GM23338 (cell line): ENCODE measurements around the gene GFPT2. TPM values are rescaled to one million over a fixed set of nuclear protein-coding genes. Genes with fewer than 3 reads are reported as not detected.
A peak's percentile ranks its signal among the peaks of the same experiment; 100 is the strongest.

ENCODE experiments used
- ATAC-seq: fragments of 200-7000 bp; cut with Tn5 transposase; 3 replicates; pipeline ENCODE4 v1.9.1; 2020
- DNase-seq: peaks from one replicate; pipeline ENCODE4 v3.0.0-alpha.2; 2015; ENCODE audit warnings: low spot score
- H2AFZ ChIP-seq: fragments of 200-600 bp; sonication (generic); 2 replicates; pipeline ENCODE4 v1.8.0; 2016; ENCODE audit warnings: antibody characterized with exemption, mild to moderate bottlenecking, moderate library complexity
- H3F3A ChIP-seq: fragments of 200-600 bp; sonication (generic); replicated peaks from 2 replicates; pipeline ENCODE4 v1.8.0; 2017; ENCODE audit warnings: antibody characterized with exemption, mixed run types, low read depth
- H3K27ac ChIP-seq: fragments of 200-600 bp; sonication (generic); 2 replicates; pipeline ENCODE4 v1.6.1; 2016; ENCODE audit warnings: low read depth
- H3K27me3 ChIP-seq: fragments of 200-600 bp; sonication (generic); 2 replicates; pipeline ENCODE4 v1.8.0; 2016; ENCODE audit warnings: mild to moderate bottlenecking, mixed run types, moderate library complexity; ENCODE audit not compliant: insufficient read depth
- H3K36me3 ChIP-seq: fragments of 200-600 bp; sonication (generic); 2 replicates; pipeline ENCODE4 v1.8.0; 2016; ENCODE audit warnings: mild to moderate bottlenecking; ENCODE audit not compliant: insufficient read depth
- H3K4me1 ChIP-seq: fragments of 200-600 bp; sonication (generic); 2 replicates; pipeline ENCODE4 v1.8.0; 2016; ENCODE audit warnings: mild to moderate bottlenecking, moderate library complexity; ENCODE audit not compliant: insufficient read depth
- H3K4me2 ChIP-seq: fragments of 200-600 bp; sonication (generic); 2 replicates; pipeline ENCODE4 v1.7.1; 2017; ENCODE audit warnings: mixed run types
- H3K4me3 ChIP-seq: fragments of 200-600 bp; sonication (generic); 2 replicates; pipeline ENCODE4 v1.6.1; 2016; ENCODE audit warnings: mixed run types
- H3K79me2 ChIP-seq: fragments of 200-600 bp; sonication (generic); replicated peaks from 2 replicates; pipeline ENCODE4 v1.8.0; 2017; ENCODE audit warnings: mild to moderate bottlenecking; ENCODE audit not compliant: insufficient read depth
- H3K9me2 ChIP-seq: fragments of 200-600 bp; sonication (generic); 2 replicates; pipeline ENCODE4 v1.8.0; 2017; ENCODE audit not compliant: insufficient read depth
- H4K20me1 ChIP-seq: fragments of 200-600 bp; sonication (generic); replicated peaks from 2 replicates; pipeline ENCODE4 v1.8.0; 2017; ENCODE audit warnings: mild to moderate bottlenecking; ENCODE audit not compliant: insufficient read depth
- H3K27ac Mint-ChIP-seq: 2 replicates; pipeline ENCODE4 v1.8.0; 2020; ENCODE audit warnings: inconsistent platforms, mild to moderate bottlenecking, moderate library complexity, mixed read lengths
- H3K27me3 Mint-ChIP-seq: 3 replicates; pipeline ENCODE4 v1.8.0; 2022; ENCODE audit warnings: low read depth, mild to moderate bottlenecking, moderate library complexity, mixed read lengths, inconsistent platforms; ENCODE audit not compliant: insufficient read depth, poor library complexity
- H3K36me3 Mint-ChIP-seq: 3 replicates; pipeline ENCODE4 v1.8.0; 2021; ENCODE audit warnings: low read depth, mild to moderate bottlenecking, inconsistent platforms, moderate library complexity, mixed read lengths
- H3K4me1 Mint-ChIP-seq: 3 replicates; pipeline ENCODE4 v1.8.0; 2020; ENCODE audit warnings: mild to moderate bottlenecking, inconsistent platforms, mixed read lengths
- H3K4me3 Mint-ChIP-seq: 3 replicates; pipeline ENCODE4 v1.8.0; 2021; ENCODE audit warnings: moderate library complexity, mild to moderate bottlenecking, inconsistent platforms, mixed read lengths
- H3K9me3 Mint-ChIP-seq: 3 replicates; pipeline ENCODE4 v1.8.0; 2020; ENCODE audit warnings: moderate library complexity, mild to moderate bottlenecking, inconsistent platforms, mixed read lengths
- CREB1 ChIP-seq: fragments of 250-450 bp; sonication (Bioruptor Pico); IDR thresholded peaks from 2 replicates; pipeline ENCODE4 v1.5.0; 2020; ENCODE audit warnings: low read depth, mild to moderate bottlenecking, moderate library complexity
- CTCF ChIP-seq, 2 experiments: fragments of 200-600 bp in 1 of 2; sonication (generic) in 1 of 2; conservative IDR thresholded peaks; 2 replicates each; pipeline versions ENCODE4 v1.5.1 to v1.6.1; 2016 to 2017; ENCODE audit warnings: antibody characterized with exemption in 2 of 2, low read depth in 2 of 2, mild to moderate bottlenecking in 2 of 2, moderate library complexity in 1 of 2
- ETS1 ChIP-seq: IDR thresholded peaks from 2 replicates; pipeline ENCODE4 v1.6.1; 2016; ENCODE audit warnings: antibody characterized with exemption
- EZH2 ChIP-seq: fragments of 200-600 bp; sonication (generic); IDR thresholded peaks from one replicate; pipeline ENCODE4 v1.8.0; 2017; ENCODE audit warnings: antibody characterized with exemption, mild to moderate bottlenecking, low read depth; ENCODE audit not compliant: unreplicated experiment
- EZH2phosphoT487 ChIP-seq: fragments of 200-600 bp; sonication (generic); IDR thresholded peaks from one replicate; pipeline ENCODE4 v1.8.1; 2018; ENCODE audit warnings: antibody characterized with exemption; ENCODE audit not compliant: unreplicated experiment
- NANOG ChIP-seq: IDR thresholded peaks from 2 replicates; pipeline ENCODE4 v1.6.1; 2016; ENCODE audit warnings: antibody characterized with exemption, borderline replicate concordance
- POLR2AphosphoS5 ChIP-seq: IDR thresholded peaks from 2 replicates; pipeline ENCODE4 v1.6.1; 2016; ENCODE audit warnings: antibody characterized with exemption, low read depth
- polyA plus RNA-seq: library from polyadenylated mRNA; unstranded; fragments of >200 nt; fragmentation: Nextera tagmentation; extraction: Ambion mirVana; gene quantifications from 2 replicates; pipeline ENCODE4 v1.2.1, GENCODE V29; 2016
- total RNA-seq: library from RNA; depleted of rRNA; stranded (reverse); fragments of >200 nt; shearing (Covaris generic); gene quantifications from 2 replicates; pipeline ENCODE4 v1.2.3, GENCODE V29; 2014

The GFPT2 gene
- total and polyA plus RNA-seq, 2 experiments from 2014 or later, result 82.6 to 120 TPM

GRCh38 chr5:180291234-180291940 is 61.7 kb downstream of the GFPT2 start:
- TF ChIP-seq NANOG (no peak), POLR2AphosphoS5 (no peak), EZH2 (no peak), CREB1 (no peak), EZH2phosphoT487 (no peak), CTCF (conservative IDR thresholded peaks at IDR 0.05; ENCODE audit: low read depth in 2 of 2) (0 out of 4 replicates have a peak, but pooled peaks of 1 of the 2 experiments have one; percentile 25)
- Mint-ChIP-seq H3K9me3 (peaks cover 9% of the 10 kb centered on the region), H3K27me3 (peaks cover 15% of the 10 kb centered on the region), H3K4me3 (peak overlapping the region; percentile 80), H3K4me1 (peaks cover 58% of the 10 kb centered on the region), H3K27ac (0 out of 2 replicates have a peak overlapping the region, but pooled peaks have one; percentile 16), H3K36me3 (peaks cover 44% of the 10 kb centered on the region)
- Histone ChIP-seq H3K4me1 (peaks cover 38% of the 10 kb centered on the region), H3K9me2 (no peaks in the 10 kb centered on the region), H3K27ac (no peak overlapping the region), H3K36me3 (no peaks in the 10 kb centered on the region), H4K20me1 (peaks cover 31% of the 10 kb centered on the region), H3K27me3 (no peaks in the 10 kb centered on the region), H3F3A (peaks cover 8% of the 10 kb centered on the region; the same call in 1 of the 2 replicates), H3K79me2 (peaks cover 54% of the 10 kb centered on the region), H3K4me3 (peak overlapping the region; percentile 79), H3K4me2 (peak overlapping the region; percentile 90), H2AFZ (no peak overlapping the region)
- DNase-seq (peak; percentile 51), ATAC-seq (peak; percentile 12)

- H3K27ac ChIP-seq, result no peak overlapping the region
- H3K4me3 ChIP-seq, result peak overlapping the region; percentile 79
- H3K36me3 Mint-ChIP-seq, result peaks cover 39% of the 10 kb centered on the region
- peaks cover 38% of the 10 kb centered on the region for H3K4me1 ChIP-seq
- peaks cover 9% of the 10 kb centered on the region for H3K9me3 Mint-ChIP-seq
- H3K27me3 ChIP-seq, result no peaks in the 10 kb centered on the region
- 0 out of 2 replicates have a peak overlapping the region, but pooled peaks have one; percentile 16 for H3K27ac Mint-ChIP-seq
- peaks cover 60% of the 10 kb centered on the region for H3K79me2 ChIP-seq
- DNase-seq, result no peak
- peak overlapping the region; percentile 90 for H3K4me2 ChIP-seq
- peaks cover 31% of the 10 kb centered on the region for H4K20me1 ChIP-seq
- no peak for ATAC-seq
- H3F3A ChIP-seq, result peaks cover 8% of the 10 kb centered on the region; the same call in 1 of the 2 replicates
- no peaks in the 10 kb centered on the region for H3K9me2 ChIP-seq
- H3K36me3 ChIP-seq, result no peaks in the 10 kb centered on the region
- H2AFZ ChIP-seq, result no peak overlapping the region
- TF ChIP-seq ETS1, result no peak
- no peak for TF ChIP-seq CREB1
- peak overlapping the region; percentile 80 for H3K4me3 Mint-ChIP-seq
- H3K27me3 Mint-ChIP-seq, result peaks cover 15% of the 10 kb centered on the region
- H3K4me1 Mint-ChIP-seq, result peaks cover 57% of the 10 kb centered on the region
These were observed 62.4 kb downstream of the GFPT2 start for GRCh38 chr5:180290568-180291233.
